Calu3 (cell line): Measurements from ENCODE around the gene CD68. TPM values are rescaled to one million over a fixed set of nuclear protein-coding genes. Genes with fewer than 3 reads are reported as not detected.
"Not testable (repeated sequence)": the region's sequence is repeated elsewhere in the genome, so short reads cannot be mapped to it uniquely, and the experiment has no call there.

ENCODE experiments used
- BruUV-seq: library from RNA; stranded (reverse); fragments of 400-500 nt; replicated peaks from 2 replicates; lab custom pipeline; 2021; lab: Mats Ljungman, UMichigan
- CTCF ChIA-PET: fragments of 300-600 bp; sonication (Branson Sonifier 250); formaldehyde crosslinking; loops from one replicate; lab custom pipeline; 2022; ENCODE audit warnings: antibody characterized with exemption; lab: Charles Lee
- DNase-seq: peaks from one replicate; pipeline ENCODE4 v3.0.0; 2022
- H3K27ac Mint-ChIP-seq: one replicate; pipeline ENCODE4 v1.8.0; 2022; ENCODE audit warnings: mixed read lengths; ENCODE audit not compliant: unreplicated experiment
- H3K27me3 Mint-ChIP-seq: one replicate; pipeline ENCODE4 v1.8.0; 2022; ENCODE audit warnings: mixed read lengths; ENCODE audit not compliant: unreplicated experiment
- H3K36me3 Mint-ChIP-seq: one replicate; pipeline ENCODE4 v1.8.0; 2022; ENCODE audit warnings: mild to moderate bottlenecking, moderate library complexity, mixed read lengths; ENCODE audit not compliant: insufficient read depth, unreplicated experiment
- H3K4me1 Mint-ChIP-seq: one replicate; pipeline ENCODE4 v1.8.0; 2022; ENCODE audit warnings: mild to moderate bottlenecking, low read depth, mixed read lengths; ENCODE audit not compliant: unreplicated experiment
- H3K4me3 Mint-ChIP-seq: one replicate; pipeline ENCODE4 v1.8.0; 2022; ENCODE audit warnings: mild to moderate bottlenecking, low read depth, moderate library complexity, mixed read lengths; ENCODE audit not compliant: unreplicated experiment
- H3K9me3 Mint-ChIP-seq: one replicate; pipeline ENCODE4 v1.8.0; 2022; ENCODE audit warnings: low read depth, mixed read lengths; ENCODE audit not compliant: unreplicated experiment
- intact Hi-C: fragments of 100-400 bp; cut with micrococcal nuclease; formaldehyde crosslinking; loops from one replicate; pipeline ENCODE4 v1.10.0; 2022; ENCODE audit not compliant: unreplicated experiment
- total RNA-seq: library from RNA; stranded (reverse); gene quantifications from 2 replicates; pipeline ENCODE4 v1.2.3, GENCODE V29; 2022
- TF ChIP-seq, protein P1 (sequence below): fragments of 200-600 bp; IDR thresholded peaks from one replicate; pipeline ENCODE4 v1.8.0; 2022; ENCODE audit warnings: antibody characterized with exemption; ENCODE audit not compliant: unreplicated experiment

CD68 gene
- total RNA-seq, 1 experiment from 2014 or later: 28.6 TPM

DNA sequence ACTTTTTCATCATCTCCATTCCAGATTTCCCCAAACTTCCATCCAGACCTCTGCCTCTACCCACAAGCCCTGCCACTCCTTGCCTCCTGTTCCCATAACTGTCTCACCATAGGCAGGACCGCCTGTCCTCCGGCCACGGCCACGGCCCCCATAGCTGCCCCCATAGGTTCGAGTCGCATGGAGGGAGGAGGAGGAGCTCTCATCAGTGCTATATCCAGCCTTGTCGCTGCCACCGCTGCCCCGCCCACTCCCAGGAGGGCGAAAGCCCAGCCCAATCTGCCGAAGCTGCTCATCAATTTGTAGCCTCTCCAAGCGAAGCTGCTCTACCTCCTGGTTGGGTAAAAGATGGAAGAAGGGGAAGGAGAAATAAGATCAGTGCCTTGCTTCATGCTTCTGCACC, 13.9 kb downstream of the CD68 start:
- intact Hi-C loops: no loop called here
- CTCF ChIA-PET: no interaction called here
- Mint-ChIP-seq H3K27me3 (no peaks in the 10 kb centered on the region), H3K4me3 (no peak overlapping the region), H3K36me3 (peaks cover 45% of the 10 kb centered on the region), H3K4me1 (no peaks in the 10 kb centered on the region), H3K9me3 (no peaks in the 10 kb centered on the region), H3K27ac (no peak overlapping the region)
- TF ChIP-seq, protein P1, sequence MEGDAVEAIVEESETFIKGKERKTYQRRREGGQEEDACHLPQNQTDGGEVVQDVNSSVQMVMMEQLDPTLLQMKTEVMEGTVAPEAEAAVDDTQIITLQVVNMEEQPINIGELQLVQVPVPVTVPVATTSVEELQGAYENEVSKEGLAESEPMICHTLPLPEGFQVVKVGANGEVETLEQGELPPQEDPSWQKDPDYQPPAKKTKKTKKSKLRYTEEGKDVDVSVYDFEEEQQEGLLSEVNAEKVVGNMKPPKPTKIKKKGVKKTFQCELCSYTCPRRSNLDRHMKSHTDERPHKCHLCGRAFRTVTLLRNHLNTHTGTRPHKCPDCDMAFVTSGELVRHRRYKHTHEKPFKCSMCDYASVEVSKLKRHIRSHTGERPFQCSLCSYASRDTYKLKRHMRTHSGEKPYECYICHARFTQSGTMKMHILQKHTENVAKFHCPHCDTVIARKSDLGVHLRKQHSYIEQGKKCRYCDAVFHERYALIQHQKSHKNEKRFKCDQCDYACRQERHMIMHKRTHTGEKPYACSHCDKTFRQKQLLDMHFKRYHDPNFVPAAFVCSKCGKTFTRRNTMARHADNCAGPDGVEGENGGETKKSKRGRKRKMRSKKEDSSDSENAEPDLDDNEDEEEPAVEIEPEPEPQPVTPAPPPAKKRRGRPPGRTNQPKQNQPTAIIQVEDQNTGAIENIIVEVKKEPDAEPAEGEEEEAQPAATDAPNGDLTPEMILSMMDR: no peak
- BruUV-seq: no TSS peak
- DNase-seq: no peak

DNA sequence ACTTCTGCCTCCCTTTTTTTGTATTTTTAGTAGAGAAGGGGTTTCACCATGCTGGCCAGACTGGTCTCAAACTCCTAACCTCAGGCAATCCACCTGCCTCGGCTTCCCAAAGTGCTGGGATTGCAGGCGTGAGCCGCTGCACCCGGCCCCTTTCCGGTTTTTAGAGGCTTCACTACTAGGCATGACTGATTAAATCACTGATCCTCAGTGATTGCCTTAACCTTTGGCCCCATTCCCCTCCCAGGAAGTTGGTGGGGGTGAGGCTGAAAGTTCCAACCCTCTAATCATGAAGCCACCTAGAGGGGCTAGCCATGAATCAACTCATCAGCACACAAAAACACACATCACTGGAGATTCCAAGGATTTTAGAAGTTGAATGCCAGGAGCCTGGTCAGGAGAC, 18.1 kb downstream of the CD68 start:
- CTCF ChIA-PET, H3K4me1 Mint-ChIP-seq, intact Hi-C loops, H3K4me3 Mint-ChIP-seq, H3K27ac Mint-ChIP-seq, BruUV-seq, DNase-seq, H3K9me3 Mint-ChIP-seq, H3K27me3 Mint-ChIP-seq: not testable (repeated sequence)
- H3K36me3 Mint-ChIP-seq: peaks cover 66% of the 10 kb centered on the region

DNA sequence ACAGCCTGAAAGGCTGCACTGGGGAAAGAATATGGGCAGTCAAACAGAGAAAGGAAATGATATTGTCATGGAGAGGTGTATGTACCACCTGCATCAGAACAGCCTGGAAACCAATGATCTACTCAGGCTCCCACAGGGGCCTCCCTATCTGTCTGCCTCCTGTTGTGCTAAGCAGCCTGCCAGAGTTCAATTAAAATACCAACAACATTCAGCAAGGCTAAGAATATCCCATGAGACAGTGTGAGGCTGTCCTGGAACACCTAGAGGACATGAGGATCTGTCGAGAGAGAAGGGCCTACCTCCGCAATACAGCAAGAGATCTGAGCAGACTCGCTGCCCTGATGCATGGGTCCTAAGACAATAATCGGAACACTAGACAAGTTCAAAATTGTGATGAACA, 26.8 kb downstream of the CD68 start:
- Mint-ChIP-seq H3K27me3 (no peaks in the 10 kb centered on the region), H3K27ac (no peak overlapping the region), H3K9me3 (no peaks in the 10 kb centered on the region), H3K36me3 (peaks cover 46% of the 10 kb centered on the region), H3K4me3 (no peak overlapping the region), H3K4me1 (no peaks in the 10 kb centered on the region)
- TF ChIP-seq, protein P1: no peak
- no TSS peak for BruUV-seq
- CTCF ChIA-PET: no interaction called here
- DNase-seq: no peak
- intact Hi-C loops: no loop called here

DNA sequence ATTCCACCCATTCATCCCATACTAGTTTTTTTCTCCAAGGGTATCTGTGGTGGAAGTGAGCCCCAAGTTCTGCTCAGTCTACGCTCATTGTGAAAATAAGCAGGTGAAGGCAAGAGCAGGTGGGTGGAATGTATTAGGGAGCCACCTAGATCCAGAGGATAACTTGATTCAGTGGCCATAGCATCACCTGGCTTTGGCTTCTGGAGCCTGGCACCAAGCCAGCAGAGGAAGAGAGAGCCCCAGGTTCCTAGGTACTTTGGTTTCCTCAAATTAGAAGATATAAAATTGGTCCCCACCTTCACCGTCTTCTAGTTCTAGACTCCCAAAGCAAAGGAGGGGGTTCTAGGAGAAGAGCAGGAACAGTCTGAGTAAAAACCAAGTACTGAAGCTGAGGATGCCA, 31.2 kb downstream of the CD68 start:
- CTCF ChIA-PET: no interaction called here
- peaks cover 23% of the 10 kb centered on the region for H3K4me1 Mint-ChIP-seq
- H3K27me3 Mint-ChIP-seq: no peaks in the 10 kb centered on the region
- H3K27ac Mint-ChIP-seq: no peak overlapping the region
- intact Hi-C loops: no loop called here
- H3K9me3 Mint-ChIP-seq: no peaks in the 10 kb centered on the region
- no TSS peak for BruUV-seq
- DNase-seq: no peak
- no peak overlapping the region for H3K4me3 Mint-ChIP-seq
- TF ChIP-seq, protein P1: no peak
- H3K36me3 Mint-ChIP-seq: peaks cover 32% of the 10 kb centered on the region

DNA sequence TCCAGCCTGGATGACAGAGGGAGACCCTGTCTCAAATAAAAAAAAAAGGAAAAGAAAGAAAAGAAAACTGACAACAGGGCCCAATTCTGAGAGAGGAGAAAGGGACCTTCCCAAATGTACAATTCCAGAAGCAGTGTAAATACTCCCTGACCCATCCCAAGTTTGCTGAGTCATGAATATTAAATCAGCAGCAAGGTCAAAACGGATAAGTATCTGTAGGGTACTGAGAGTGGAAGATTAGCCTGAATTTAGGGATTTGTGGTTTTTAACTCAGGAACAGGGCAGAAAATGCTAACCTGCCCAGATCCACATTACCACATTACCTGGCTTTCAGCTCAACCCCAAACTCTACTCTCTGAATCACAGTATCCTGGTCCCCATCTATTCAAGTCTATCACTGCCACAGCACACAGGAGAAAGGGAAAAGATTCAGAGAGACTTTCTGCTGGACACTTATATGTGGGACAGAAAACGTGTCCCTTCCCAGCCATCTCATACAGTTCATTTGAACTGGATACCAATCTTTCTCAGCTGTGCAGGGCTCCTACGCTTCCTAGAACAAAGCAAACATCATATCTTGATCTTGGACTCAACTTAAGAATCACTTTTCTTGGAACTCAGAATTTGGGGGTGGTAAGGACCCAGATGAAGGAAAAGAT, 32.3 kb downstream of the CD68 start:
- DNase-seq: no peak
- H3K4me1 Mint-ChIP-seq: peaks cover 23% of the 10 kb centered on the region
- intact Hi-C loops: no loop called here
- no TSS peak for BruUV-seq
- H3K9me3 Mint-ChIP-seq: no peaks in the 10 kb centered on the region
- peak overlapping the region; percentile 78 for H3K4me3 Mint-ChIP-seq
- peaks cover 28% of the 10 kb centered on the region for H3K36me3 Mint-ChIP-seq
- peak overlapping the region; percentile 11 for H3K27ac Mint-ChIP-seq
- no peaks in the 10 kb centered on the region for H3K27me3 Mint-ChIP-seq
- CTCF ChIA-PET: no interaction called here
- TF ChIP-seq, protein P1: no peak
